ENCODE results near the gene SLC4A1AP. TPM values are rescaled to one million over a fixed set of nuclear protein-coding genes. Genes with fewer than 3 reads are reported as not detected.
A peak's percentile ranks its signal among the peaks of the same experiment; 100 is the strongest.
"Not testable (repeated sequence)": the region's sequence is repeated elsewhere in the genome, so short reads cannot be mapped to it uniquely, and the experiment has no call there.

The SLC4A1AP gene
- total and polyA plus RNA-seq, 2 donors (not counting 1 experiment from before 2014, with no cell fraction given): 8.9 to 23.1 TPM

- peak; percentile 90 for ATAC-seq (ENCODE audit: low read depth)
Measured at GRCh38 chr2:27683390-27684071, 19.8 kb downstream of the SLC4A1AP start.

GRCh38 chr2:27685006-27685405, 21.3 kb downstream of the SLC4A1AP start:
- POLR2A ChIA-PET; H3K79me2 ChIP-seq (ENCODE audit: control insufficient read depth, insufficient read depth, low read length); H3K9me3 ChIP-seq (ENCODE audit: control extremely low read depth in 1 of 3, control insufficient read depth in 2 of 3, insufficient read depth in 1 of 3, low read length in 2 of 3); H3K4me1 Mint-ChIP-seq; H2AFZ ChIP-seq (ENCODE audit: insufficient read depth, low read depth, low read length, poor library complexity, severe bottlenecking); H3K27me3 ChIP-seq (replicated peaks in 1 of 4; ENCODE audit: control extremely low read depth in 1 of 4, control insufficient read depth in 3 of 4, insufficient read depth in 4 of 4, low read length in 3 of 4); H3K4me2 ChIP-seq (replicated peaks; ENCODE audit: low read depth, low read length, poor library complexity, severe bottlenecking); H3K4me1 ChIP-seq (ENCODE audit: control insufficient read depth in 2 of 2, insufficient read depth in 2 of 2, low read length in 2 of 2); H3K27me3 Mint-ChIP-seq; H3K9me3 Mint-ChIP-seq (ENCODE audit: insufficient read depth); H4K20me1 ChIP-seq (ENCODE audit: control insufficient read depth, insufficient read depth, low read length, poor library complexity, severe bottlenecking); ATAC-seq (ENCODE audit: low read depth); H3K9ac ChIP-seq (ENCODE audit: low read length); DNase-seq; H3K27ac ChIP-seq (ENCODE audit: low read length in 2 of 2); H3K27ac Mint-ChIP-seq; H3K4me3 ChIP-seq (ENCODE audit: control extremely low read depth in 1 of 5, extremely low read depth in 1 of 5, insufficient read depth in 1 of 5, low read depth in 2 of 5, low read length in 4 of 5); H3K4me3 Mint-ChIP-seq: not testable (repeated sequence)
- intact Hi-C loops (cut with micrococcal nuclease): loop anchor here (10.0 kb wide), 1 partner anchor 240 kb away; the partner anchor contains the start of gene KRTCAP3
- peaks cover 2 to 61% of the 10 kb centered on the region in 2 experiments for H3K36me3 ChIP-seq (replicated peaks in 1 of 2; ENCODE audit: control extremely low read depth in 1 of 2, control insufficient read depth in 1 of 2, extremely low read depth in 1 of 2, insufficient read depth in 2 of 2, low read length in 1 of 2)
- CTCF ChIA-PET: interaction anchor here (2.9 to 3.8 kb wide), 2 partner anchors 19 to 21 kb away, joined by 22 to 34 read pairs; partner anchors contain the start of genes SLC4A1AP and SUPT7L
- WGBS (ENCODE audit: insufficient coverage): no CpG with 5 or more reads among the region's 1 CpG

More at GRCh38 chr2:27683390-27684071, 19.8 kb downstream of the SLC4A1AP start:
- Histone ChIP-seq H3K79me2 (ENCODE audit: control insufficient read depth, insufficient read depth, low read length) (no peaks in the 10 kb centered on the region), H4K20me1 (ENCODE audit: control insufficient read depth, insufficient read depth, low read length, poor library complexity, severe bottlenecking) (no peaks in the 10 kb centered on the region), H2AFZ (ENCODE audit: insufficient read depth, low read depth, low read length, poor library complexity, severe bottlenecking) (no peak overlapping the region), H3K27ac (ENCODE audit: low read length in 2 of 2) (no peak overlapping the region), H3K4me2 (replicated peaks; ENCODE audit: low read depth, low read length, poor library complexity, severe bottlenecking) (no peak overlapping the region), H3K4me1 (ENCODE audit: control insufficient read depth in 2 of 2, insufficient read depth in 2 of 2, low read length in 2 of 2) (no peaks in the 10 kb centered on the region), H3K27me3 (replicated peaks in 1 of 4; ENCODE audit: control extremely low read depth in 1 of 4, control insufficient read depth in 3 of 4, insufficient read depth in 4 of 4, low read length in 3 of 4) (no peaks in the 10 kb centered on the region), H3K9ac (ENCODE audit: low read length) (no peak overlapping the region), H3K4me3 (ENCODE audit: control extremely low read depth in 1 of 5, extremely low read depth in 1 of 5, insufficient read depth in 1 of 5, low read depth in 2 of 5, low read length in 4 of 5) (no peak overlapping the region), H3K9me3 (ENCODE audit: control extremely low read depth in 1 of 3, control insufficient read depth in 2 of 3, insufficient read depth in 1 of 3, low read length in 2 of 3) (no peaks in the 10 kb centered on the region), H3K36me3 (replicated peaks in 1 of 2; ENCODE audit: control extremely low read depth in 1 of 2, control insufficient read depth in 1 of 2, extremely low read depth in 1 of 2, insufficient read depth in 2 of 2, low read length in 1 of 2) (peaks cover 2 to 61% of the 10 kb centered on the region in 2 experiments)
- intact Hi-C loops (cut with micrococcal nuclease): loop anchor here (2.0 to 10.0 kb wide), 4 partner anchors 21 to 586 kb away; partner anchors contain the start of genes CCDC121, GPN1, KRTCAP3 and SLC4A1AP
- WGBS (ENCODE audit: insufficient coverage): 0% methylated on average over 1 of the region's 9 CpGs
- H3K27me3 Mint-ChIP-seq: no peaks in the 10 kb centered on the region
- CTCF ChIA-PET: interaction anchor here (0.5 to 4.8 kb wide), 27 partner anchors 9 to 1101 kb away, joined by 3 to 52 read pairs (median 4); partner anchors contain the start of genes SLC4A1AP, SNX17 and SUPT7L
- no peaks in the 10 kb centered on the region for H3K9me3 Mint-ChIP-seq (ENCODE audit: insufficient read depth)
- TF ChIP-seq EZH2 (IDR thresholded peaks at IDR 0.05; ENCODE audit: borderline replicate concordance, insufficient read depth, low read depth, low read length, poor library complexity, severe bottlenecking): no peak
- peak; percentile 100 for TF ChIP-seq CTCF (IDR thresholded peaks at IDR 0.05)
- POLR2A ChIA-PET: no interaction called here
- no peak overlapping the region for H3K4me3 Mint-ChIP-seq
- peak overlapping the region; percentile 59 for H3K27ac Mint-ChIP-seq
- peaks cover 5% of the 10 kb centered on the region for H3K4me1 Mint-ChIP-seq
- DNase-seq: peak; percentile 91
